ENCODE measurements around the gene MTO1. TPM values are rescaled to one million over a fixed set of nuclear protein-coding genes. Genes with fewer than 3 reads are reported as not detected.
A peak's percentile ranks its signal among the peaks of the same experiment; 100 is the strongest.

Gene MTO1
- total RNA-seq, 2 experiments from 2014 or later, result 63.8 to 72.5 TPM

DNA sequence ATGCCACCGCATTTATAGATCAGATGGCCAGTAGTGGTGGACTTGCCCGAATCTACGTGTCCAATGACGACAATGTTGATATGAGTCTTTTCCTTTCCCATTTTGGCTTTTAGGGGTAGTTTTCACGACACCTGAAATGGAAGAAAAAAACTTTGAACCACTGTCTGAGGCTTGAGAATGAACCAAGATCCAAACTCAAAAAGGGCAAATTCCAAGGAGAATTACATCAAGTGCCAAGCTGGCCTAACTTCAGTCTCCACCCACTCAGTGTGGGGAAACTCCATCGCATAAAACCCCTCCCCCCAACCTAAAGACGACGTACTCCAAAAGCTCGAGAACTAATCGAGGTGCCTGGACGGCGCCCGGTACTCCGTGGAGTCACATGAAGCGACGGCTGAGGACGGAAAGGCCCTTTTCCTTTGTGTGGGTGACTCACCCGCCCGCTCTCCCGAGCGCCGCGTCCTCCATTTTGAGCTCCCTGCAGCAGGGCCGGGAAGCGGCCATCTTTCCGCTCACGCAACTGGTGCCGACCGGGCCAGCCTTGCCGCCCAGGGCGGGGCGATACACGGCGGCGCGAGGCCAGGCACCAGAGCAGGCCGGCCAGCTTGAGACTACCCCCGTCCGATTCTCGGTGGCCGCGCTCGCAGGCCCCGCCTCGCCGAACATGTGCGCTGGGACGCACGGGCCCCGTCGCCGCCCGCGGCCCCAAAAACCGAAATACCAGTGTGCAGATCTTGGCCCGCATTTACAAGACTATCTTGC, 58.6 kb downstream of the MTO1 start:
- peak overlapping the region; percentile 99 for H3K4me2 ChIP-seq (ENCODE audit: low read length)
- no peaks in the 10 kb centered on the region for H3K9me3 ChIP-seq (ENCODE audit: low read length)
- peaks cover 40% of the 10 kb centered on the region for H3K4me1 ChIP-seq (ENCODE audit: insufficient read depth, low read length, poor library complexity, severe bottlenecking)
- TF ChIP-seq EZH2phosphoT487 (IDR thresholded peaks at IDR 0.05; ENCODE audit: borderline replicate concordance, low read depth, low read length), result no peak
- TF ChIP-seq, protein P1, sequence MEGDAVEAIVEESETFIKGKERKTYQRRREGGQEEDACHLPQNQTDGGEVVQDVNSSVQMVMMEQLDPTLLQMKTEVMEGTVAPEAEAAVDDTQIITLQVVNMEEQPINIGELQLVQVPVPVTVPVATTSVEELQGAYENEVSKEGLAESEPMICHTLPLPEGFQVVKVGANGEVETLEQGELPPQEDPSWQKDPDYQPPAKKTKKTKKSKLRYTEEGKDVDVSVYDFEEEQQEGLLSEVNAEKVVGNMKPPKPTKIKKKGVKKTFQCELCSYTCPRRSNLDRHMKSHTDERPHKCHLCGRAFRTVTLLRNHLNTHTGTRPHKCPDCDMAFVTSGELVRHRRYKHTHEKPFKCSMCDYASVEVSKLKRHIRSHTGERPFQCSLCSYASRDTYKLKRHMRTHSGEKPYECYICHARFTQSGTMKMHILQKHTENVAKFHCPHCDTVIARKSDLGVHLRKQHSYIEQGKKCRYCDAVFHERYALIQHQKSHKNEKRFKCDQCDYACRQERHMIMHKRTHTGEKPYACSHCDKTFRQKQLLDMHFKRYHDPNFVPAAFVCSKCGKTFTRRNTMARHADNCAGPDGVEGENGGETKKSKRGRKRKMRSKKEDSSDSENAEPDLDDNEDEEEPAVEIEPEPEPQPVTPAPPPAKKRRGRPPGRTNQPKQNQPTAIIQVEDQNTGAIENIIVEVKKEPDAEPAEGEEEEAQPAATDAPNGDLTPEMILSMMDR (conservative IDR thresholded peaks at IDR 0.05; ENCODE audit: low read length), result no peak
- peak overlapping the region; percentile 97 for H3K27ac ChIP-seq (ENCODE audit: low read depth, low read length, poor library complexity, severe bottlenecking)
- DNase-seq (ENCODE audit: low spot score), result peak; percentile 78
- peaks cover 50% of the 10 kb centered on the region; the same call in 1 of the 2 replicates for H3K79me2 ChIP-seq (ENCODE audit: insufficient read depth, low read depth, low read length)
- H4K20me1 ChIP-seq (ENCODE audit: insufficient read depth, low read length), result peaks cover 23% of the 10 kb centered on the region
- ChIA-PET POLR2A (interaction anchor here (0.5 to 1.9 kb wide), 9 partner anchors 9 to 93 kb away, joined by 3 to 9 read pairs (median 4); partner anchors contain the start of gene MTO1), CTCF (ENCODE audit: unreplicated experiment) (no interaction called here)
- no peak overlapping the region for H2AFZ ChIP-seq (ENCODE audit: low read length)
- intact Hi-C loops (cut with micrococcal nuclease; ENCODE audit: unreplicated experiment), result loop anchor here (5.0 kb wide), 3 partner anchors 213 to 1767 kb away; partner anchors contain the start of gene KCNQ5
- peak overlapping the region; percentile 99 for H3K4me3 ChIP-seq (ENCODE audit: low read depth, low read length, poor library complexity, severe bottlenecking)
- peaks cover 55% of the 10 kb centered on the region for H3K36me3 ChIP-seq (ENCODE audit: insufficient read depth, low read length)
- BruUV-seq (replicated peaks), result no TSS peak
- no peaks in the 10 kb centered on the region for H3K9me2 ChIP-seq (ENCODE audit: insufficient read depth, low read length)

DNA sequence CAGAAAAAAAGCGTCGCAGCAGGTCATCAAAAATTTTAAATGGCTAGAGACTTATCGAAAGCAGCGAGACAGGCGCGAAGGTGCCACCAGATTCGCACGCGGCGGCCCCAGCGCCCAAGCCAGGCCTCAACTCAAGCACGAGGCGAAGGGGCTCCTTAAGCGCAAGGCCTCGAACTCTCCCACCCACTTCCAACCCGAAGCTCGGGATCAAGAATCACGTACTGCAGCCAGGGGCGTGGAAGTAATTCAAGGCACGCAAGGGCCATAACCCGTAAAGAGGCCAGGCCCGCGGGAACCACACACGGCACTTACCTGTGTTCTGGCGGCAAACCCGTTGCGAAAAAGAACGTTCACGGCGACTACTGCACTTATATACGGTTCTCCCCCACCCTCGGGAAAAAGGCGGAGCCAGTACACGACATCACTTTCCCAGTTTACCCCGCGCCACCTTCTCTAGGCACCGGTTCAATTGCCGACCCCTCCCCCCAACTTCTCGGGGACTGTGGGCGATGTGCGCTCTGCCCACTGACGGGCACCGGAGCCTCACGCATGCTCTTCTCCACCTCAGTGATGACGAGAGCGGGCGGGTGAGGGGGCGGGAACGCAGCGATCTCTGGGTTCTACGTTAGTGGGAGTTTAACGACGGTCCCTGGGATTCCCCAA, 59.3 kb downstream of the MTO1 start, which contains the start of gene EEF1A1:
Gene EEF1A1, minus strand, starts transcription at position 345 of the 663 bp plus-strand sequence. CDS start 1,006 bp downstream, outside the sequence.
- CTCF ChIA-PET (ENCODE audit: unreplicated experiment), result interaction anchor here (0.6 kb wide), 2 partner anchors 27 to 49 kb away, joined by 5 to 10 read pairs; no protein-coding TSS in a partner anchor
- peaks cover 33% of the 10 kb centered on the region for H3K4me1 ChIP-seq (ENCODE audit: insufficient read depth, low read length, poor library complexity, severe bottlenecking)
- H3K27ac ChIP-seq (ENCODE audit: low read depth, low read length, poor library complexity, severe bottlenecking), result peak within 1 kb of the TSS; percentile 97
- BruUV-seq (replicated peaks), result no TSS peak
- peak; percentile 99 for DNase-seq (ENCODE audit: low spot score)
- H3K36me3 ChIP-seq (ENCODE audit: insufficient read depth, low read length), result peaks cover 48% of the 10 kb centered on the region
- H4K20me1 ChIP-seq (ENCODE audit: insufficient read depth, low read length), result peaks cover 19% of the 10 kb centered on the region
- H2AFZ ChIP-seq (ENCODE audit: low read length), result peak within 1 kb of the TSS; percentile 42; the same call in 1 of the 2 replicates
- H3K4me2 ChIP-seq (ENCODE audit: low read length), result peak within 1 kb of the TSS; percentile 99
- H3K9me3 ChIP-seq (ENCODE audit: low read length), result no peaks in the 10 kb centered on the region
- peaks cover 50% of the 10 kb centered on the region; the same call in 1 of the 2 replicates for H3K79me2 ChIP-seq (ENCODE audit: insufficient read depth, low read depth, low read length)
- TF ChIP-seq EZH2phosphoT487 (IDR thresholded peaks at IDR 0.05; ENCODE audit: borderline replicate concordance, low read depth, low read length), result no peak
- TF ChIP-seq, protein P1 (conservative IDR thresholded peaks at IDR 0.05; ENCODE audit: low read length), result no peak
- H3K4me3 ChIP-seq (ENCODE audit: low read depth, low read length, poor library complexity, severe bottlenecking), result peak within 1 kb of the TSS; percentile 99
- intact Hi-C loops (cut with micrococcal nuclease; ENCODE audit: unreplicated experiment), result loop anchor here (1.0 to 5.0 kb wide), 5 partner anchors 65 to 1766 kb away; partner anchors contain the start of gene KCNQ5
- POLR2A ChIA-PET, result interaction anchor here (0.5 to 3.5 kb wide), 19 partner anchors 8 to 133 kb away, joined by 3 to 33 read pairs (median 4); partner anchors contain the start of genes MTO1 and SLC17A5
- no peaks in the 10 kb centered on the region for H3K9me2 ChIP-seq (ENCODE audit: insufficient read depth, low read length)
